GM20431 (cell line): Measurements from ENCODE around the gene DCDC1.
"Not testable (repeated sequence)": the region's sequence is repeated elsewhere in the genome, so short reads cannot be mapped to it uniquely, and the experiment has no call there.

Experiments
- in situ Hi-C: fragments of 300-500 bp; cut with MseI, MboI; formaldehyde crosslinking; loops from one replicate; pipeline ENCODE4 v1.15.0; 2020; ENCODE audit warnings: low sequenced_read_pairs; ENCODE audit not compliant: unreplicated experiment

DCDC1 gene

GRCh38 chr11:31005202-31005601 lies 364.3 kb downstream of the DCDC1 start:
- in situ Hi-C loops = no loop called here

DNA sequence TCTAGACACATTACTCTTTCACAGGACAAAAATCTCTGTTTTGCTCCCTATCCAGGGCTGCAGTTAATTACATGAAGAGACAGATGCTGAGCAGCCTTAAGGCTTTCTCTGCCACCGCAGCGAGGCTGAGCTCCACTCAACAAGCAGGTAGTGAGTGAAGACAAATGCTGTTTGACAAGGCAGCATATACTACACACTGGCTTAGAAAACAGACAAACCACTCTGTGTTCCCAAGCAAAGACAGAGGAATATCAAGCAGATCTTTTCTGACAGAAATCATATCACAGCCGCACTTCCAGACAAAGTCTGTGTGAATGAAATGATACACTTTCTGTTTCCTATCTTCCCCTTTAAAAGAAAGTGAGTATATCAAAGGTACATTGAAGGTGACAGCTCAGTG lies 368.1 kb downstream of the DCDC1 start:
- in situ Hi-C loops = no loop called here

- in situ Hi-C loops = no loop called here
These were observed 369.2 kb downstream of the DCDC1 start for GRCh38 chr11:31000381-31000780.

- in situ Hi-C loops = no loop called here
These were observed 377.1 kb downstream of the DCDC1 start for GRCh38 chr11:30992513-30992849.

DNA sequence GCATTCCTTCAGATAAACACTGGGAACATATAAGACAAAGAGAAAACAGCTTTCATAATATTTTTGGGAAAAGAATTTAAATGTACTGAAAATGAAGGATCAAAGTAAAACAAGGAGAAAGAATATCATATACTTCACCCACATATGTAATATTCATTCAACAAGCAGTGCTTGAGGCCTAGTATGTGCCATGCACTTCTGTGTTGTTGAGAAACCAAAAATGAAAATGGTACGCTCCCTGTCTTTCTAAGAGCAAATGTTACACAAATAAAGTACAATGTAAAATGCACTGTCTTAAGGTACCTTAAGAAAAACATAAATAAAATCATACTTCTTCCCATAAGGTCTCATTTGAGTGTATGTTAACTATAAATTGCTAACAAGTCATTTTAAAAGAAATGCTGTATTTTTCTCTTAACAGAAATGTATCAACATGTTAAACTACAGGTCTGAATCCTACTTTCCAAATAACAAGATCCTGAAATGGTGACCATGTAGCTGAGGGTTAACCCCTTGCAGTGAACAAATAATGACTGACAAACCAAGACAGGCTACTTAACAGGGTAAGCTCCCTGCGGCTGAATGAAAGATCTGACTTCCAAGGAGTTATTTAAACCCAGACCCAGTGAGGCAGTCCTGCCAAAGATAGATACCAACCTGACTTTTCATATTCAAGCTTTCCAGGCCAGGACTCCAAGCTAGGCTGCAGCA lies 377.6 kb downstream of the DCDC1 start:
- in situ Hi-C loops = no loop called here

- in situ Hi-C loops = no loop called here
These were observed 378.2 kb downstream of the DCDC1 start for GRCh38 chr11:30991376-30991775.

DNA sequence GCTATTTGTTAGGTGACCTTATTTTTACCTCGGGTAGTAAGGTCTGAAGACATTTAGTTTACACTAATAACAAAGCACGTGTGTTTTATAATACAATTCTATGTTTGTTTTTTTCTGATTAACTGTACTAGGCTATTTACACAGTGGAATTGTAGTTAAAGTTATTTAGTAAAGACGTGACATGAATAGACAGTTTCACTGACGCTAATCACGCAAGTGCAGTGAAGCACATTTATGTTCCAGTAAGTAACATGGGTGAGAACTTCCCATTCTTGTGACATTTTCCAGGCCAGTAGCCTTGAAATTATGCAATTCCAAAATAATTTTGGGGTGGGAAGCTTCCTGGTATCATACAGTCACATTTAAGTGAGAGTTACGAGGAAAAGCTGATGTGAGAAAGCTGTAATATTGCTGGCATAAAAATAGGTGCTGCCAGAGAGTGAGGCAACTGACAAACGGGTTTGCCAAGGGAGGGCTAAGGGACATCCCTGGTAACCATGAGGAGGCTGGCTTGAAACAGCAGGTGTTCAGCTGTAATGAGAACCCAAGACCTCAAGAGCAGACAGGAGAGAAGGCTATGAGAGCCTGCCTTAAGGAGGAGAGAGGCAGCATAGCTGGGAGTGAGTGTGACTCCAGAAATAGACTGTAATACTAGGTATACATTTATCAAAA lies 378.8 kb downstream of the DCDC1 start:
- in situ Hi-C loops = no loop called here

- in situ Hi-C loops = no loop called here
These were observed 381.7 kb downstream of the DCDC1 start for GRCh38 chr11:30987819-30988218.

DNA sequence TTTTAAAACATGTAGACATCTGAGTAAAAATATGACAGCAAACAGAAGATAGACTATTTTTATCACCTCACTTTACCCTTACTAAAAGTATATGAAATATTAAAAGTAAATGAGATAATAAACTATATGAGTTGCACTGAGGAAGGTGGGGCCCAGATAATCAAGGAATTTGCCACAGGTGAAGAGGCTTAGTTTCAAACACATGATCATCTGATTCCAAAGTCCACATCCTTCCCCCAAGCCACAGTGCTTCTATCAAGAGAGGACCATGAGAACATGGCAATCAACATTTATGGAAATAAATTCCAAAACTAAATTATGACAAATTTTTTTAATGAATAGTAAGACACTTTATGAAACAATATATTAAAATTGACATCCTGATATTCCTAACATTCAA lies 384.0 kb downstream of the DCDC1 start:
- in situ Hi-C loops = no loop called here

DNA sequence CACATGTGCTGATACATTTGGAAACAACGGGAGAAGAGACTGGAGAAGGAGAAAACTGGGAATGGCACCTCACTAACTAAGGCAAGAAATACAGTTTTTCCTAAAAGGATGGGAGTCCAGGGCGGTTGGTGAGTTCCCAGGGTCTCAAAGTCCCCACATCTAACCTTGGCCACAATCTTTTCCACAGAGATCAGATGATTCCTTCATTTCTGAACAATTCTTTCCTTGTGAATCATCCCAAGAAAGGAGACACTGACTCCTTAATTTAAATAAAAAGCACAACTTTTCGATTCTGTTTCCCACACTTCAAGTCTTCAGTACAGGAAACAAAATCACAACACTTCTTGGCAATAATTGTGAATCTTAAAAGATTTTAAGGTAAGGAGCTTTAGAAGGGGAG lies 384.7 kb downstream of the DCDC1 start:
- in situ Hi-C loops = no loop called here

- in situ Hi-C loops = no loop called here
These were observed 385.1 kb downstream of the DCDC1 start for GRCh38 chr11:30984442-30984816.

DNA sequence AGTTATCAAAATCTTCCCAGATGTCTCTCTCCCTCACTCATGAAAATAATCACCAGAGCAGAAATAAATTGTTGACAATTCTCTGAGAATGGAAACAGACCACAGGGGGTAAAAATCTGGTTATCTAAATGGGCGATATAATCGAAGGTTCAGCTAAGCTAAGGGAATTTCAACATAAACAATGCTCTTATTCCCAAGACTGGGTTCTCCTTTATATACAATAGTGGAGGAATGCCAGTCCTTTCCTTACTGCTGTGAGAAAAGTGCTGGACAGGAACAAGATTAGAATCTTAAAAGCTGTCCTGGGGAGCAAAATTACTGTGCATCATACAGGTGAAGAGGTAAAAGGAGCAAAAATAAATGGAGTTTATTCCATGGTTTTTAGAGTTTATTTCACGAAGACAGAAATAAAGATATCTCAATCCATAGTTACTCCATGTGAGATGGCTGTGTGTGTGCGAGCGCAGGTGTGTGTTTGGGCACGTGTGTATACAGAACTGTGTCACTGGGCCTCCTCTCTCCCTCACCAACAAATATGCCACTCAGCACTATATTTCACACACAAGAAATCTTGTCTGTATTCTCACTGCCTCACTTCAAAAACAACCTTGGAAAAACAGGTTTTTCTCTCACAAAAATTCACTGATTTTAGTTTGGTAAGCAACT lies 385.6 kb downstream of the DCDC1 start:
- in situ Hi-C loops = no loop called here

GRCh38 chr11:30983143-30983542 lies 386.4 kb downstream of the DCDC1 start:
- in situ Hi-C loops = no loop called here

DNA sequence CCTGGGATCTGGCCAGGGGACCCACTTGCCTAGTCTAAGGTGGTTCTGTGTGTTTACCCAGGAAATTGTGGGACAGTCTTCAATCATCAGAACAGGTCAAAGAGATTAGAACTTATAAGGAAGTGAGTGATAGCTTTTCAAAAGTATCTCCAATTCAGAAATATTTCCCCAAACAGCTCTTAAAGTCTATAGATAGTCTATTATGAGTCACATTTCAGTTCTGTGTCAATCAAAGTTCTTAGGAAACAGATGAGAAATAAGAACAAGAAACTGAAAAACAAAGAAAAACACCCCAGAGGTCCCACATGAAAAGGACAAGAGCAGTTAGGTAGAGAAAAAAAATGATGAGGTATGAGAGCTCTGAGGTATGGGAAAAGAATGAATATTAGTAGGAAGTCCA lies 402.0 kb downstream of the DCDC1 start:
- in situ Hi-C loops = no loop called here

- in situ Hi-C loops = no loop called here
These were observed 409.0 kb downstream of the DCDC1 start for GRCh38 chr11:30960387-30960992.

GRCh38 chr11:30956751-30957150 lies 412.8 kb downstream of the DCDC1 start:
- in situ Hi-C loops = no loop called here

DNA sequence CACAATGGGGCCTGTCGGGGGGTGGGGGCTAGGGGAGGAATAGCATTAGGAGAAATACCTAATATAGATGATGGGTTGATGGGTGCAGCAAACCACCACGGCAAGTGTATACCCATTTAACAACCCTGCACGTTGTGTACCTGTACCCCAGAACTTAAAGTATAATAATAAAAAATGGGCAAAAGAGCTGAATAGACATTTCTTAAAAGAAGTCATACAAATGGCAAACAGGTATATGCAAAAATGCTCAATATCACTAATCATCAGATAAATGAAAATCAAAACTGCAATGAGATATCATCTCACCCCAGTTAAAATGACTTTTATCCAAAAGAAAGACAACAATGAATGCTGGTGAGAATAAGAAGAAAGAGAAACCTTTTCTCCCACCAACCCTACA lies 419.7 kb downstream of the DCDC1 start:
- in situ Hi-C loops = no loop called here

DNA sequence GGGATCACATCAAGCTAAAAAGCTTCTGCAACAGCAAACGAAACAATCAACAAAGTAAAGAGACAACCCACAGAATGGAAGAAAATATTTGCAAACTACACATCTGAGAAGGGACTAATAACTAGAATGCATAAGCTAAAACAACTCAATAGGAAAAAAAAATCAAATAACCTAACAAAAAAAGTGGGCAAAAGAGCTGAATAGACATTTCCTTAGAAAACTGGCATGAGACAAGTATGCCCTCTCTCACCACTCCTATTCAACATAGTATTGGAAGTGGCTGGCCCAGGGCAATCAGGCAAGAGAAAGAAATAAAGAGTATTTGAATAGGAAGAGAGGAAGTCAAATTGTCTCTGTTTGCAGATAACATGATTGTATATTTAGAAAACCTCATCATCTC lies 421.8 kb downstream of the DCDC1 start:
- in situ Hi-C loops = not testable (repeated sequence)

DNA sequence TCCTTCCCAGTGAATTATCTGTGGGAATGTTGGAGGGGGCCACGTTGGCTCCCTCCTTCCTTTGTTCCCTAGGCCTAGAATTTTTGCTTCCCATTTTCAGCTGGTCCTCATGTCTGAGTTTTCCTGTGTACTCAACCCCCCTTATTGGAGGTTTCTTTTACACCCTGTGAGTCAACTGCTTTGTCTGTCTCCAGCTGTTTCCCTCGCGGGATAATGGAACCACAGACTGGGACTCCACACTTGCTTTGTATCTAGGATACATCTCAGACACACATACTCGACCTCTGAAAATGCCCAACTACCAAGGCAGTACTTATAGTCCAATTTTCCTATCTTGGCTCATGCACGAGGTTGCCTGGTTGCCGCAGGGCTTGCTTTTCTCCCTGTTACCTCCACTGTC lies 430.7 kb downstream of the DCDC1 start:
- in situ Hi-C loops = no loop called here

DNA sequence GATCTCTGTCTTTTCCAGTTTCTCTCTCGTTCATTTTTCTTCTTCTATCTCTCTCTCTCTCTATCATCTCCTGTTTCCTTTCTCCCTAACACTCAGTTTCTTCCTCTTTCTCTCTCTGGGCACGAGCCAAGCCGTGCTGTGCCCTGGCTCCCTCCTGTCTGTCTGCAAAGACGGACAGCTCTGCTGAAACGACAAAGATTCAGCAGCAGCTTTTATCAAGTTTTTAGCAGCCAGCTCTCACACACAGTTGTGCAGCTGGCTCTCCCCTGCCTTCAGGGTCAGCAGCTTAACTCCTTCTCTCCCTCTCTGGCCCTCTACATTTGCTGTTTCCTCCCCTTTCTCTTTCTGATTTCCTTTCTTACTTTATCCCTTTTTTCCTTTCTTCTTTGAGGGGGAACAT lies 431.4 kb downstream of the DCDC1 start:
- in situ Hi-C loops = no loop called here

DNA sequence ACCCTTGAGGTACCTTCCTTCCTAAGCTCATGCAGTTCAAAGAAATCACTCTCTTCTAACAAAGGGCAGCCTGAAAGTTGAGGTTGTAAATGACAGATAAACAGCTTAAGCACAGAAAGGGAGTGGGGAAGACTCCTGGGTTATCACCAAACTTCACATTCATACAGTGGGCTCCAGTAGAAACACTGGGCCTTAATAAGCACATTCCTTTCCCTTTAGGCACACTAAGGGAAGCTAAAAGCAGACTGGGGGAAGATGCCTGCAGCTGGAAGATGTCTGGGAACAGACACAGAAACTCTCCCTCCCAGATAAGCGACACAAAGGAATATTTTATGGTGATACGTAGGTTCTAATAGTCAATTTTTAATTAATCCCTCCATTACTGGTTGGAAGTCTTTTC lies 433.0 kb downstream of the DCDC1 start:
- in situ Hi-C loops = no loop called here
